ENCODE measurements around the gene PRKD1. TPM values are rescaled to one million over a fixed set of nuclear protein-coding genes. Genes with fewer than 3 reads are reported as not detected.

The PRKD1 gene
- total RNA-seq, 8 experiments from 2014 or later: 0.25 to 15.2 (median 3.1) TPM

- Histone ChIP-seq H3K4me3 (no peak overlapping the region), H3K27ac (no peak overlapping the region), H3K4me1 (replicated peaks in 1 of 2) (peaks cover 0 to 17% of the 10 kb centered on the region in 2 donors)
- peak in 1 of 8 experiments; percentile 38 for ATAC-seq (replicated peaks in 6 of 8)
- WGBS, 10 experiments: 0 to 100% (median 82%) methylated on average over 1 to 4 of the region's 4 CpGs
- in situ Hi-C loops (cut with MboI; ENCODE audit: low pct_unique_long_range_greater_than_20kb in 2 of 9, low sequenced_read_pairs in 9 of 9, unreplicated experiment in 9 of 9): no loop called here
These were observed 272.6 kb downstream of the PRKD1 start for GRCh38 chr14:29654901-29655550.

GRCh38 chr14:29653303-29653702, 274.3 kb downstream of the PRKD1 start:
- H3K4me1 ChIP-seq (replicated peaks in 1 of 2): peaks cover 0 to 17% of the 10 kb centered on the region in 2 donors
- no peak overlapping the region for H3K27ac ChIP-seq
- no peak overlapping the region for H3K4me3 ChIP-seq
- ATAC-seq (replicated peaks in 6 of 8): no peak
- in situ Hi-C loops (cut with MboI; ENCODE audit: low pct_unique_long_range_greater_than_20kb in 2 of 9, low sequenced_read_pairs in 9 of 9, unreplicated experiment in 9 of 9): no loop called here

- Histone ChIP-seq H3K27ac (no peak overlapping the region), H3K4me3 (no peak overlapping the region), H3K4me1 (replicated peaks in 1 of 2) (peaks cover 0 to 17% of the 10 kb centered on the region in 2 donors)
- no peak for ATAC-seq (replicated peaks in 6 of 8)
- in situ Hi-C loops (cut with MboI; ENCODE audit: low pct_unique_long_range_greater_than_20kb in 2 of 9, low sequenced_read_pairs in 9 of 9, unreplicated experiment in 9 of 9): no loop called here
These were observed 275.1 kb downstream of the PRKD1 start for GRCh38 chr14:29652571-29652970.

GRCh38 chr14:29650554-29651269, 276.9 kb downstream of the PRKD1 start:
- WGBS, 10 experiments: 77 to 100% (median 93%) methylated on average over 1 to 4 of the region's 4 CpGs; no CpG with 5 or more reads in 1 of the 10 experiments
- in situ Hi-C loops (cut with MboI; ENCODE audit: low pct_unique_long_range_greater_than_20kb in 2 of 9, low sequenced_read_pairs in 9 of 9, unreplicated experiment in 9 of 9): no loop called here
- ATAC-seq (replicated peaks in 6 of 8): no peak
- no peak overlapping the region for H3K27ac ChIP-seq
- H3K4me3 ChIP-seq: no peak overlapping the region
- H3K4me1 ChIP-seq (replicated peaks in 1 of 2): peaks cover 0 to 9% of the 10 kb centered on the region in 2 donors

GRCh38 chr14:29649170-29649569, 278.5 kb downstream of the PRKD1 start:
- no peak overlapping the region for H3K4me3 ChIP-seq
- no peak overlapping the region for H3K27ac ChIP-seq
- in situ Hi-C loops (cut with MboI; ENCODE audit: low pct_unique_long_range_greater_than_20kb in 2 of 9, low sequenced_read_pairs in 9 of 9, unreplicated experiment in 9 of 9): no loop called here
- no peaks in the 10 kb centered on the region for H3K4me1 ChIP-seq (replicated peaks in 1 of 2)
- 57 to 100% (median 94%) methylated on average over 1 to 3 of the region's 3 CpGs for WGBS, 10 experiments
- ATAC-seq (replicated peaks in 6 of 8): no peak

GRCh38 chr14:29648045-29648444, 279.6 kb downstream of the PRKD1 start:
- no peak for ATAC-seq (replicated peaks in 6 of 8)

GRCh38 chr14:29645117-29645516, 282.5 kb downstream of the PRKD1 start:
- WGBS, 10 experiments: 13 to 100% (median 45%) methylated on average over 1 of the region's 1 CpG; no CpG with 5 or more reads in 4 of the 10 experiments
- Histone ChIP-seq H3K27ac (no peak overlapping the region), H3K4me1 (replicated peaks in 1 of 2) (no peaks in the 10 kb centered on the region), H3K4me3 (no peak overlapping the region)
- in situ Hi-C loops (cut with MboI; ENCODE audit: low pct_unique_long_range_greater_than_20kb in 2 of 9, low sequenced_read_pairs in 9 of 9, unreplicated experiment in 9 of 9): no loop called here
- ATAC-seq (replicated peaks in 6 of 8): no peak

More at GRCh38 chr14:29648045-29648444, 279.6 kb downstream of the PRKD1 start:
- in situ Hi-C loops (cut with MboI; ENCODE audit: low pct_unique_long_range_greater_than_20kb in 2 of 9, low sequenced_read_pairs in 9 of 9, unreplicated experiment in 9 of 9): no loop called here
- Histone ChIP-seq H3K27ac (no peak overlapping the region), H3K4me1 (replicated peaks in 1 of 2) (no peaks in the 10 kb centered on the region), H3K4me3 (no peak overlapping the region)

- 53 to 97% (median 90%) methylated on average over 2 to 5 of the region's 5 CpGs for WGBS, 10 experiments
- Histone ChIP-seq H3K4me3 (no peak overlapping the region), H3K4me1 (replicated peaks in 1 of 2) (no peaks in the 10 kb centered on the region), H3K27ac (no peak overlapping the region)
- ATAC-seq (replicated peaks in 6 of 8): no peak
- in situ Hi-C loops (cut with MboI; ENCODE audit: low pct_unique_long_range_greater_than_20kb in 2 of 9, low sequenced_read_pairs in 9 of 9, unreplicated experiment in 9 of 9): no loop called here
These were observed 284.0 kb downstream of the PRKD1 start for GRCh38 chr14:29643433-29644211.

- Histone ChIP-seq H3K4me1 (replicated peaks in 1 of 2) (no peaks in the 10 kb centered on the region), H3K4me3 (no peak overlapping the region), H3K27ac (no peak overlapping the region)
- 30 to 100% (median 88%) methylated on average over 2 of the region's 2 CpGs; no CpG with 5 or more reads in 2 of the 10 experiments for WGBS, 10 experiments
- peak in 1 of 8 experiments; percentile 47 for ATAC-seq (replicated peaks in 6 of 8)
- in situ Hi-C loops (cut with MboI; ENCODE audit: low pct_unique_long_range_greater_than_20kb in 2 of 9, low sequenced_read_pairs in 9 of 9, unreplicated experiment in 9 of 9): no loop called here
These were observed 290.2 kb downstream of the PRKD1 start for GRCh38 chr14:29637411-29637810.

- WGBS, 10 experiments: 7 to 100% (median 79%) methylated on average over 1 to 3 of the region's 3 CpGs; no CpG with 5 or more reads in 1 of the 10 experiments
- H3K4me1 ChIP-seq (replicated peaks in 1 of 2): no peaks in the 10 kb centered on the region
- in situ Hi-C loops (cut with MboI; ENCODE audit: low pct_unique_long_range_greater_than_20kb in 2 of 9, low sequenced_read_pairs in 9 of 9, unreplicated experiment in 9 of 9): no loop called here
- H3K4me3 ChIP-seq: no peak overlapping the region
- no peak overlapping the region for H3K27ac ChIP-seq
- no peak for ATAC-seq (replicated peaks in 6 of 8)
These were observed 290.8 kb downstream of the PRKD1 start for GRCh38 chr14:29636870-29637269.

GRCh38 chr14:29630566-29631160, 297.0 kb downstream of the PRKD1 start:
- no peak overlapping the region for H3K27ac ChIP-seq
- no peak overlapping the region for H3K4me3 ChIP-seq
- WGBS, 10 experiments: 44 to 96% (median 88%) methylated on average over 3 to 5 of the region's 5 CpGs; no CpG with 5 or more reads in 3 of the 10 experiments
- in situ Hi-C loops (cut with MboI; ENCODE audit: low pct_unique_long_range_greater_than_20kb in 2 of 9, low sequenced_read_pairs in 9 of 9, unreplicated experiment in 9 of 9): no loop called here
- H3K4me1 ChIP-seq (replicated peaks in 1 of 2): no peaks in the 10 kb centered on the region
- ATAC-seq (replicated peaks in 6 of 8): no peak

- in situ Hi-C loops (cut with MboI; ENCODE audit: low pct_unique_long_range_greater_than_20kb in 2 of 9, low sequenced_read_pairs in 9 of 9, unreplicated experiment in 9 of 9): no loop called here
- no peaks in the 10 kb centered on the region for H3K4me1 ChIP-seq (replicated peaks in 1 of 2)
- no peak for ATAC-seq (replicated peaks in 6 of 8)
- no peak overlapping the region for H3K4me3 ChIP-seq
- H3K27ac ChIP-seq: no peak overlapping the region
These were observed 297.8 kb downstream of the PRKD1 start for GRCh38 chr14:29629839-29630238.

GRCh38 chr14:29627137-29627536, 300.5 kb downstream of the PRKD1 start:
- no peaks in the 10 kb centered on the region for H3K4me1 ChIP-seq (replicated peaks in 1 of 2)
- peak in 7 of 8 experiments; percentile 53 to 97 (median 78) for ATAC-seq (replicated peaks in 6 of 8)
- H3K27ac ChIP-seq: no peak overlapping the region
- in situ Hi-C loops (cut with MboI; ENCODE audit: low pct_unique_long_range_greater_than_20kb in 2 of 9, low sequenced_read_pairs in 9 of 9, unreplicated experiment in 9 of 9): no loop called here
- WGBS, 10 experiments: 0 to 92% (median 57%) methylated on average over 1 to 3 of the region's 3 CpGs; no CpG with 5 or more reads in 1 of the 10 experiments
- H3K4me3 ChIP-seq: no peak overlapping the region

Data from motor neuron (in vitro differentiated cells).